ENCODE data around the gene ARF5.

ARF5 gene

DNA sequence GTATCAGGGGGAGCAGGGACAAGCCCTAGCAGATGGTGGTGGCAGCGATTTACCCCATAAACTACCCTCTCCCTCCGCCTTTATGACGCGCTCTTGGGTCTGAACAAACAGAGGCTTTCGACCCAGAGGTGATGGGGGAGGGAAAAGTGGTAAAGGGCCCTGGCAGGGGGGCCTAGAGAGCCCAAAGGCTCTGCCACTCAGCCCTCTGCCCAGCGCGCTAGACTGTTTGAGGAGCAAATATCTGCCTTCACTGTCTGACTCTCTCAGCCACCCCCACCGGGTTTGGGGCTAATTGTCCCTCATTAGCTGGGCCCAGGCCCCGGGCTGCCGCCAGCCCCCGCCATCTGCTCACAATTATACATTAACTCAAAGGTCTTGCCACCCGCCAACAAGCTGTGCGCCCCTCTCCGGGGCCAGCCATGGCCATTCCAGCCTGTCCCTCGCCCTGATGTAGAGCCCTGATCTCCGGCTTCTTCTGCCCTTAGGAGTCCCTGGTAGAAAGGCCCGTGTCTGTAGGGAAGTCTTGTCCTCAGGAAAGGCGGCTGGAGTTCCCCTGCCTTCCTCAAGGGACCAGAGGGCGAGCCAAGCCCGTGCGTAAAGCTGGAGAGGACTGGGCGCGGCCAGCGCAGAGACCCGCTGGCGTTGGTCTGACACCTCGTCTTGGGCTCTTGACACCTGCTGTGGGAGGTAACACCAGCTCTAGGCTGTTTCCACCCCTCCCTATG lies 31.6 kb downstream of the ARF5 start:
- no peak overlapping the region for H3K4me3 ChIP-seq (ENCODE audit: insufficient read depth, low read length, poor library complexity, severe bottlenecking)
- no peak overlapping the region for H2AFZ ChIP-seq (ENCODE audit: low read depth, low read length, severe bottlenecking)

DNA sequence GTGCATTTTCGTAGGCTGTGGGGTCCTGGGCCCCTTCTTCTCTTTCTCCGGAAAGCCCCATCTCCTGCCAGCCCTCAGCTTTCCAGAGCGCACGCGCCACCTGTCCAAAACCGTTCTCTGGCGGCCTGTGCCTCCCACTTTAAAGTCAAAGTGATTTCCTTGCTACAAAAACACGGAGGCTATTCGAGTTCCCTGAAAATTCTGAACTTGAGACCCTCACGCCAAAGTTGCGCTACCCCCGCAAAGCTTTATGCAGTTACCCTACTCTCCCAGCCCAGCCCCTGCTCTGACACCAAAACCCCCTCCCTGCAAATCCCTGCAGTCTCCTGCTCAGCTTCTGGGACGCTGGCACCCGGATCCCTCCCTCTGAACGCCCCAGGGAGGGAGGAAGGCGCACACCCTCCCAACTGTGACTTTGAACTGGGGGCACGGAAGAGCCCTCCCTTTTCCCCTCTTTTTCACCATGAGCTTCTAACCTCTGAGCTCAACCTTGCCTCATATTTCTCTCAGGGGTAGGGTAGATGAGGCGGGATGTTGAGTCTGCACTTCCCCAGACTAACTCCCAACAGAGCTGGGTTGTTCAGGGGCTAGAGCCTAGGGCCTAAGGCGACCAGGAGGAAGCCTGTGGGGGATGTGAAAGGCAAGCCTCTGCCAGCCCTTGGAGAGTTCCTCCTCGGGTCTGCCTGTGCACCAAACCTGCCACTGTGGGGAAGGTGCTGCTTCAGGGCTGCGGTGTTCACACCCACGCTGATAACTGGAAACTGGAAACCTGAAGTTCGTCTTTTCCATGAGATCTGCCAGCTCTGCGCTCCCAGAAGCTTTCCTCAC lies 32.4 kb downstream of the ARF5 start:
- H3K27ac ChIP-seq (ENCODE audit: low read depth, low read length), result no peak overlapping the region
- TF ChIP-seq EZH2phosphoT487 (conservative IDR thresholded peaks at IDR 0.05; ENCODE audit: low read length) (no peak), CTCF (IDR thresholded peaks at IDR 0.05; ENCODE audit: insufficient read depth, low read length, poor library complexity, severe bottlenecking) (no peak)
- no peaks in the 10 kb centered on the region; the same call in 1 of the 2 replicates for H3K36me3 ChIP-seq (ENCODE audit: low read length)
- H3K27me3 ChIP-seq (ENCODE audit: low read length), result no peaks in the 10 kb centered on the region
- H3K79me2 ChIP-seq (ENCODE audit: insufficient read depth, low read length), result no peaks in the 10 kb centered on the region
- no peak overlapping the region for H3K4me3 ChIP-seq (ENCODE audit: insufficient read depth, low read length, poor library complexity, severe bottlenecking)
- no peaks in the 10 kb centered on the region for H3F3A ChIP-seq (ENCODE audit: insufficient read depth)
- H3K9me2 ChIP-seq (replicated peaks; ENCODE audit: insufficient read depth, low read length), result no peaks in the 10 kb centered on the region
- no peak overlapping the region for H2AFZ ChIP-seq (ENCODE audit: low read depth, low read length, severe bottlenecking)
- no peak overlapping the region for H3K4me2 ChIP-seq (ENCODE audit: low read depth, low read length, poor library complexity, severe bottlenecking)
- H3K9ac ChIP-seq (ENCODE audit: low read length), result no peak overlapping the region
- no peaks in the 10 kb centered on the region for H3K9me3 ChIP-seq (ENCODE audit: insufficient read depth, low read length)
- no peaks in the 10 kb centered on the region for H4K20me1 ChIP-seq (ENCODE audit: low read depth, low read length)

More for the DNA sequence above, 31.6 kb downstream of the ARF5 start:
- Histone ChIP-seq H3K9me2 (replicated peaks; ENCODE audit: insufficient read depth, low read length) (no peaks in the 10 kb centered on the region), H3F3A (ENCODE audit: insufficient read depth) (no peaks in the 10 kb centered on the region), H3K36me3 (ENCODE audit: low read length) (no peaks in the 10 kb centered on the region), H3K4me2 (ENCODE audit: low read depth, low read length, poor library complexity, severe bottlenecking) (no peak overlapping the region), H3K27me3 (ENCODE audit: low read length) (no peaks in the 10 kb centered on the region), H3K79me2 (ENCODE audit: insufficient read depth, low read length) (no peaks in the 10 kb centered on the region), H3K9me3 (ENCODE audit: insufficient read depth, low read length) (no peaks in the 10 kb centered on the region), H3K9ac (ENCODE audit: low read length) (no peak overlapping the region), H3K27ac (ENCODE audit: low read depth, low read length) (no peak overlapping the region), H4K20me1 (ENCODE audit: low read depth, low read length) (no peaks in the 10 kb centered on the region)
- TF ChIP-seq CTCF (IDR thresholded peaks at IDR 0.05; ENCODE audit: insufficient read depth, low read length, poor library complexity, severe bottlenecking) (no peak), EZH2phosphoT487 (conservative IDR thresholded peaks at IDR 0.05; ENCODE audit: low read length) (no peak)

- Histone ChIP-seq H3K9ac (ENCODE audit: low read length) (no peak overlapping the region), H3K27ac (ENCODE audit: low read depth, low read length) (no peak overlapping the region), H3K4me2 (ENCODE audit: low read depth, low read length, poor library complexity, severe bottlenecking) (no peak overlapping the region), H3K9me2 (replicated peaks; ENCODE audit: insufficient read depth, low read length) (no peaks in the 10 kb centered on the region), H3K27me3 (ENCODE audit: low read length) (no peaks in the 10 kb centered on the region), H3K79me2 (ENCODE audit: insufficient read depth, low read length) (no peaks in the 10 kb centered on the region), H4K20me1 (ENCODE audit: low read depth, low read length) (no peaks in the 10 kb centered on the region), H3F3A (ENCODE audit: insufficient read depth) (no peaks in the 10 kb centered on the region), H3K4me3 (ENCODE audit: insufficient read depth, low read length, poor library complexity, severe bottlenecking) (no peak overlapping the region), H2AFZ (ENCODE audit: low read depth, low read length, severe bottlenecking) (no peak overlapping the region), H3K9me3 (ENCODE audit: insufficient read depth, low read length) (no peaks in the 10 kb centered on the region), H3K36me3 (ENCODE audit: low read length) (no peaks in the 10 kb centered on the region; the same call in 1 of the 2 replicates)
- TF ChIP-seq CTCF (IDR thresholded peaks at IDR 0.05; ENCODE audit: insufficient read depth, low read length, poor library complexity, severe bottlenecking), result no peak
- TF ChIP-seq EZH2phosphoT487 (conservative IDR thresholded peaks at IDR 0.05; ENCODE audit: low read length), result no peak
These were observed 37.1 kb downstream of the ARF5 start for GRCh38 chr7:127625331-127625730.

All from SU-DHL-6 (cell line).